SK-N-MC (cell line): Measurements from ENCODE around the gene CAMKK2.

Source experiments
- EZH2 ChIP-seq: fragments of 200-600 bp; sonication (generic); IDR thresholded peaks from one replicate; pipeline ENCODE4 v1.6.1; 2017; ENCODE audit warnings: antibody characterized with exemption
- FOXP2 ChIP-seq: optimal IDR thresholded peaks from 2 replicates; pipeline ENCODE3; 2011; ENCODE audit warnings: mild to moderate bottlenecking, moderate library complexity; ENCODE audit not compliant: insufficient read depth; ENCODE audit errors: extremely low read length, control extremely low read depth
- POLR2AphosphoS5 ChIP-seq: IDR thresholded peaks from 2 replicates; pipeline ENCODE4 v1.6.1; 2012; ENCODE audit warnings: mild to moderate bottlenecking, low read depth, low read length, borderline replicate concordance

- no peak for TF ChIP-seq EZH2
- TF ChIP-seq POLR2AphosphoS5: no peak
- no peak for TF ChIP-seq FOXP2
Measured at GRCh38 chr12:121236776-121237175, 59.7 kb downstream of the CAMKK2 start.
